ENCODE data around the gene POMC.

- TF ChIP-seq YY1 (IDR thresholded peaks at IDR 0.05; ENCODE audit: low read depth) (no peak), REST (IDR thresholded peaks at IDR 0.05; ENCODE audit: low read depth) (no peak), EP300 (IDR thresholded peaks at IDR 0.05; ENCODE audit: borderline replicate concordance) (no peak), CREB1 (IDR thresholded peaks at IDR 0.05; ENCODE audit: low read depth) (no peak), EGR1 (IDR thresholded peaks at IDR 0.05) (no peak), TAF1 (IDR thresholded peaks at IDR 0.05; ENCODE audit: low read depth) (no peak), MAX (IDR thresholded peaks at IDR 0.05) (no peak), CEBPB (IDR thresholded peaks at IDR 0.05) (no peak), RAD21 (IDR thresholded peaks at IDR 0.05; ENCODE audit: low read depth) (no peak), FOXM1 (IDR thresholded peaks at IDR 0.05; ENCODE audit: borderline replicate concordance, low read depth) (no peak), USF1 (IDR thresholded peaks at IDR 0.05) (no peak), TCF12 (IDR thresholded peaks at IDR 0.05; ENCODE audit: low read depth) (no peak), TEAD4 (IDR thresholded peaks at IDR 0.05) (no peak), ZBTB7A (IDR thresholded peaks at IDR 0.05; ENCODE audit: low read depth) (no peak)
These were observed 49.1 kb downstream of the POMC start for GRCh38 chr2:25119263-25119662.

Measured in Ishikawa (cell line).